ENCODE results near the gene ATF4.
A peak's percentile ranks its signal among the peaks of the same experiment; 100 is the strongest.
"Not testable (repeated sequence)": the region's sequence is repeated elsewhere in the genome, so short reads cannot be mapped to it uniquely, and the experiment has no call there.

ATF4 gene

DNA sequence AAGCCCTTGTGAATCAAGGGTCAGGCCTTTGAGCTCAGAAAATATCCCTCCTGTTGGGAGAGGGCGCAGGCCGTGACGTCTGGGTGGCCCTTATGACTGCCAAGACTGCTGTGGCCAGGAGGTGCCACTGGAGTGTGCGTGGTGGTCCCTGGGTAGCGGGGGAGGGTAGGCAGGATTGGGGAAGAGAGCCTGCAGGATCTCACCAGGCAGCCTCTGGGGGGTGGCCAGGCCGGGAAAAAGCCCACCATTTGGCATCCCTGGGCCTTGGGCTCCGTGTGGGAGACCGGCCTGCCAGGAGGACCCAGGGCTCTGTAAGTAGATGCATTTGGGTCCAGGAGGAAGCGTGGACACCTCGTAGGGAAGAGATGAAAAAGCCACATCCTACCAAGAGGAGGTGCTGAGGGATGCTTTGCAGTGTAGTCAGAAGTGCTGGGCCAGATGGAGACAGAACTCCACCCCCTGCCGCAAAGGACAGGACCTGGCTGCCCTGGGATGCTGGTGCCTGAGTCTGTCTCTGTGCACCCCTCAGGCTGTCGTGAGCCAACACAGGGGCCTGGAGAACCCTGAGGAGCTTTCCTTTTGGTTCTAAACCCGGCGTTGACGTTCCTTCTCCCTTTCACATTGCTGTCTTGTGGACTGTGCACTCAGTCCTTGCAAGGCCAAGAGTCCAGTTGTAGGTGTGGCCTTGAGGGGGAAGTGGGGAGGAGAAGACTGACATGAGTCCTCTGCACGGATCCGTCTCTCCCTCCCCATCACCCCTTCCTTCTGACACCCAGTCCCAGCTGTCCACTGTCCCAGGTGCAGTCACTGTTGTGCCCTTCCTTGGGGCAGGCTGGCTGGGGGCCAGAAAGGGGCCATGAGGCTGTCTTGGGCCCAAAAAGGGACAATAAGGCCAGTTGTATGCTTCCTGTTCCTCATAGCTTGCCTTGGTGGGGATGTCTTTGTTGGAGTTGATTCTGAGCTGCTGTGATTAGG is 31.0 kb upstream of the ATF4 start:
- no peak for DNase-seq (ENCODE audit: low read depth)

DNA sequence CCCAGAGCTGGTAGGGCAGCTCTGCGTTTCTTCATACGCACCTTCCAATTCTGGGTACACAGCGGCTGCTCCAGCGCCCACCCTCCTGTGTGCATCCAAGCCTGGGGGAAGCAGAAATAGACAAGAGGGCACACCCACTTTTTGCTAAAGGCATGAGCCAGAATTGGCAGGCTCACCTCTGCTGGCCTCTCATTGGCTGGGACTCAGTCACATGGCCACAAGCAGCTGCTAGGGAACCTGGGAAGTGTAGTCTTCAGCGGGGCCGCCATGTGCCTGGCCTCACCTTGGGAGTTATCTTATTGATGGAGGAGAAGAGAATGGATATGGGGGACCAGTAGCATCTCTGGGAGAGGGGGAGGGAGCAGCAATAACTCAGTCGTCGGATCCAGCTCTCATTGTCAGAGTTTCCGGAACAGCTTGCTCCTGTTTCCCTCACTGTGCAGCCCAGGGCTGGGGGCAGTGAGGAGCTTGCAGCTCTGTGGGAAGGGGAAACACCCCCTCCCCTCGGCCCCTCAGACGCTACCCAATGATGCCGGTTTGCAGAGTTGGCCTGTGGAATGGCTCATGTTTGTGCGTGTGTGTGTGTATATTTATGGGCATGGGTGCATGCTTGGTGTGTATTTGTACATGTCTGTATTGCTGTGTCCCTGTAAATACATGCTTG is 30.1 kb upstream of the ATF4 start:
- DNase-seq (ENCODE audit: low read depth): peak; percentile 61

DNA sequence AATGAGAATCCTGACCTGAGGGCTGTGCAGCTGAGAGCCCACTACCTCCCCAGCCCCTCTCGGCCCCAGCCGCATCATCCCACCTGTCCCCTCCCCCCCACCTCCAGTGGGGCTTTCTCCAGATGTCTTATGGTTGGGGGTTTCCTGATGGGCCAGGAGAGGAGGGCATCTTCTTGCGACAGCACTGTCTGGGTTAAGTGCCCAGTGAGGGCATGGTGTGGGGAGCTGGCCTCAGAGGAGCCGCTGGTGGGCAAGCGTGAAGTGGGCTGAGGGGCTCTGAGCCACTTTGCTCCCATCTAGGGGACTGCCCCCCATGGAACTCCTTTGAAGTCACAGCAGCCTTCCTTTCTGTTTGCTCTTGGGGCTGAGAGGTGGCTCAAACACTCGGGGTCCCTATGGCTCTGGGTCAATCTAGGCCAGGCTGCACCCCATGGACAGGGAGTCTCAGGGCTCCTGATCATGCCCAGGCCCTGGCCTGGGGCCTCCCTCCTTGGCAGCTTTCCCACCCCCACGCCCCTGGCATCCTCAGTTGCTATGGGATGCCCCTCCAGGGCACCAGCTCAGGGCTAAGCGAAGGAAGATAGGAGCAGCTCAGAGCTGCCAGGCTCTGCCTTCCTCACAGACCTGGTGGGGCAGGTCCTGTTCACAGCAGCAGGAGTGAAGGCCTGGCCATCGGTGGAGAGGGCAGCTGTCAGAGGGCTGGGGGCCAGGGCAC is 29.2 kb upstream of the ATF4 start:
- no peak for DNase-seq (ENCODE audit: low read depth)

DNA sequence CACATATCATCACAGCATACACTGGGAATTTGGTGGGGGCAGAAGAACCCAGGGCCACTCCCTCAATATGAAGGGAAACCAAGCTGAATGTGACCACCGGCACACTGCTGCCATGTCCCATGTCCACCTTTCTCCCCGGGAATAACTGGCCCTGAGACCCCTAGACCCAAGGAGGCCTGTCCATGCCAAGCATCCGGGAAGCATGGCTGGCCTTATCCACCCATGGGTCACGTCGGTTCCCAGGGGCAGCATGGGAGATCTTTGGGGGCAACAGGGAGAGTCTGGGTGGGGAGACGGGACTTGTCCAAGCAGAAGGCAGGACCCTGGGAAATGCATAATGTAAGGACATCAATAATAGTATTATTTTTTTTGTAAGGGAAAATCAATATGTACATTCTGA is 28.7 kb upstream of the ATF4 start:
- no peak for DNase-seq (ENCODE audit: low read depth)

DNA sequence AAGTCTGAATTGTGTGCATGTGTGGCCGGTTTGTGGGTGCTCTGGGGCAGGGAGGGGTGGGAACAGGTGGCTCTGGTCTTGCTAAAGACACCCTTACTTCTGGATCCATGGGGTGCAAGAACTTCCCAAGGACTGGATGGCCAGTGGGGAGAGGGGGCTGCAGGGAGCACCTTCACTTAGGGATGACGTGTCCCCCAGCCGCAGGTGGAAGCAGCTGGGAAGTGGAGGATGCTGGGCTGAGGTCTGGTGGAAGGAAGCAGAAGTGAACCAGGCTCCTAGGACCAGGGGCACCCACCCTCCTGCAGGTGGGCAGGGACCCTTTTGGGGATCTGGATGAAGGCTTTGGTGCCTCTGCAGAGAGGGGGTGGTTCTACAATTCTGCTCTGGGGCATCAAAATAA is 28.2 kb upstream of the ATF4 start:
- DNase-seq (ENCODE audit: low read depth): no peak

DNA sequence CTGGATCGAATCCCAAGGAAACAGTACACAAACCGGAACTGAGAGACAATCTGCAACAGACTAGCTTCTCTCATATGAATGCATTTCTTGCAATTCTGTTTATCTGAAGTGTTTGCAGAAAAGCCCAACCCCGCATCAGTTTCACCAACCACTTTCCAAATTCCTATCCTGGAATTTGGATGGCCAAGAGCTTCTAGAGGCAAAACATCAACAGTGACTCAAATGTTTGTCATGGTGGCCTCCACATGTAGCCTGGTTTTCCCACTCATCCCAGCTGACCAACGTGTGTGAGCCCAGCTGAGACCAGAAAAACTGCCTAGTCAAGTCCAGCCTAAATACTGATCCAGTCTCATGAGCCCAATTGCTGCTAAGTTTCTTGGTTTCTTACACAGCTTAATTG is 26.6 kb upstream of the ATF4 start:
- DNase-seq (ENCODE audit: low read depth): no peak

DNA sequence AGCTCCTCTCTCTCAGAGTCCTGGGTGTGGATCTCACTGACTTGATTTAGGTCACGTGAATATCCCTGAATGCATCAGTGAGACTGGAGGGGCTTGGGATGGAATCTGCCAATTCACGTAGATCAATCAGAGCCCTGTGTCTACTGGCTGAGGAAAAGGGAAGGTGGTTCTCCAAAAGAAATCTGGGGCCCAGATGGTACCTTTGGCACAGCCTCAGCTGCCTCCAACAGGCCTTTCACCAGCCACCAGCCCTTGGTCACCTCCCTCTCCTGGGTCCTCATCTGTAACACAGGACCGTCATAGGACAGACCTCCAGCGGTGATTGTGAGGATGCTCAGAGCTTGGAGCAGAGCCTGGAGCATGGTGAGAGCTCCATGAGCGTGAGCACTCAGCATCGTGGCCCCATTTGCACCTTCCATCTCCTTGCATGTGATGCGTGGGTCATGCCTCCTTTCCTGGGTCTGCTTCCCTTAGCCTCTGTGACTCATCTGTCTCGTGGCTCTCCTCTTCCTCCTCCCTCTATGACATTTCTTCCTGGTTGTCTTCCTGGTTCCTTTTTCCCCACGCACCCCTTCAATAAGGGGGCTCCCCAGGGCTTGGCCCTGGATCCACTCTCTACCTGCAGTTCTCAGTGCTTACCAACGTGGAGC is 25.8 kb upstream of the ATF4 start:
- no peak for DNase-seq (ENCODE audit: low read depth)

DNA sequence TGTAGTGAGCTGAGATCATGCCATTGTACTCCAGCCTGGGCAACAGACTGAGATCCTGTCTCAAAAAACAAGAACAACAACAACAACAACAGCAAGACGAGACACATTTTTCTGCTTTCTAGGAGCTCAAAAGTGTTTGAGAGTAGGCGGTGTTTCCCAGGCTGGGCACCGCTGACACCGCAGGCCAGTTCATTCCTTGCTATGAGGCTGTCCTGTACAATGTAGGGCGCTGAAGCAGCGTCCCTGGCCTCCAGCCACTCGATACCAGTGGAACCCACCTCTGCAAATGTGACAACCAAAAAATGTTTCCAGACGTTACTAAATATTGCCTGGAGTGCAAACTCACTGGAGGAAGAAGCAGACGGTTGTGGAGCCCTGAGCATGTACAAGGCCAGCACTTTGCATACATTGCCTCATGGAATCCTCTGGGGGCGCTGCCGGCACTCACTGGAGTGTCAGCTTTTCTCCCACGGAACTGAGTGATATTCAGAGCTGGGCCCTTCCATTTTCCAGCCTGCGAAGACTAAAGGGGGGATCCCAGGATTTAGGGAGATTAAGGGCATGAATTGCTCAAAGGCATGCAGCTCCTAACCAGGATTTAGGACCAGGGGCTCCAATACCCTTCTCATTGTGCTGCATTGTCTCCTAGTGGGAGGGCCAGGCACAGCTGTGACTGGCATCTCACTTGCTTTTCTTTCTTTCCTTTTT is 24.1 kb upstream of the ATF4 start:
- peak; percentile 49 for DNase-seq (ENCODE audit: low read depth)

DNA sequence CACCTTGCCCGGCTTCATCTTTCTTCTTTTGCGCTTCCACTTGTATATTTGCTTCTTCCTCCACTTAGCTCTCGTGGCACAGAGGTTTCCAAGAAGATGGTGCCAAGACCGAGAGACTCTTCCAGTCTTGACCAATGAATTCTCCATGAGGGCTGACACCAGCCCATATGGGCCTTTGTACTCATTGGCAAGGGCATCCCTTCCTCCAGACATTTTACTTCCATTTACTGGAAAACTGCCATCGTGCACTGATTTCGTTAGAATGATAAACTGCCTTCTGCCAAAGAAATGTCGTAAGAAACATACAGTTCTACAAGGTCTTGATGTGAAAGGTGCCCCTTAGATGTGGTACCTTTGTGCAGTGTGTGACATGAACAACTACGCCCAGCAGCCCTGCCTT is 22.9 kb upstream of the ATF4 start:
- no peak for DNase-seq (ENCODE audit: low read depth)

DNA sequence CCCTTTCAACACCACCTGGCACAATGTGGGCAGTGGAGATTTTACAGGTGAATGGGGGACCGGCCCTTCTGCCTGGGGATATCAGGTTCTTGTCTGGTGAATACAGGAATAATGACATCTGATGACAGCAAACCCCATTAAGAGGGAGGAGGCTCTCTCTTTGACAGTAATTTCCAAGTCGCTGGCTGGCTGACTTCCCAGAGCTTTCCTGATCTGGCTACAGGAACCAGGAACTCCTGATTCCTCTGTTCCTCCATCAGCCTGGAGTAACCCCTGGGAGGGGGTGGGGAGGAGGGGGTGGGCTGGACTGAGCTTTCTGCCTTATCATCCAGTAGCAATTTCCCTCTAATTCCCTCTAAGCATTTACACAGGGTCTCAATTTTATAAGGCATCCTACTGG is 22.0 kb upstream of the ATF4 start:
- DNase-seq (ENCODE audit: low read depth): no peak

DNA sequence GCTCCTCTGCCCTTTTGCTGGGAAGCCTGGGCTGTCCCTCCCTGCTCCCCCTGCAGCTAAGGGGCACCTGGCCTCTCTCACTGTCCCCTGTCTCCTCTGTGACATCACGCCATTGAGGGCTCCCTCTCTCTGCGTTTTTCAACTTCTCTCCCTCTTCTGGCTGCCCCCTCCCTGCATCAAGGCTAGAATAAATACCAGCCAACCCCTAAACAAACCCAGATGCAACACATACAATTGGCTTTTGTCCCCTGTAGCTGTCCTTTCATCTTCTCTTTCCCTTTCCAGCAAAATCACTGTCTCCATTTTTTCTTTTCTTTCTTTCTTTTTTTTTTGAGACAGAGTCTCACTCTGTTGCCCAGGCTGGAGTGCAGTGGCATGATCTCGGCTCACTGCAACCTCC is 21.6 kb upstream of the ATF4 start:
- DNase-seq (ENCODE audit: low read depth): no peak

DNA sequence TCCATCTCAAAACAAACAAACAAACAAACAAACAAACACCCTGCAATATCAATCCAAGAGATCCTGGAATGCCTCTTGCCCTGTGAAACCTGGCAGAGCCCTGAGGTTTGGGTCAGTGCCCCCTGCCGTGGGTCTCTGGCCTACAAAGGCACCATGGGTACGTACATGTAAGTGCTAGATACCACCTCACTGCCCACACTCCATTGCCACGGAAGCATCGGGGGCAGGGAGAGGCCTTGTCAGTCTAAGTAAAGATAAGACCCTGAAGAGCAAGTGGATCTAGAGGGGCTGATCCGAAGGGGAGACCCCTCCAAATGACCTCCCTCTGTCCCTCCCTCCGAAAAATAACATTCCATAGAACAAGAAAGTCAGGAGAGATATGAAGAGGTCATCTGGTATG is 20.3 kb upstream of the ATF4 start:
- no peak for DNase-seq (ENCODE audit: low read depth)

DNA sequence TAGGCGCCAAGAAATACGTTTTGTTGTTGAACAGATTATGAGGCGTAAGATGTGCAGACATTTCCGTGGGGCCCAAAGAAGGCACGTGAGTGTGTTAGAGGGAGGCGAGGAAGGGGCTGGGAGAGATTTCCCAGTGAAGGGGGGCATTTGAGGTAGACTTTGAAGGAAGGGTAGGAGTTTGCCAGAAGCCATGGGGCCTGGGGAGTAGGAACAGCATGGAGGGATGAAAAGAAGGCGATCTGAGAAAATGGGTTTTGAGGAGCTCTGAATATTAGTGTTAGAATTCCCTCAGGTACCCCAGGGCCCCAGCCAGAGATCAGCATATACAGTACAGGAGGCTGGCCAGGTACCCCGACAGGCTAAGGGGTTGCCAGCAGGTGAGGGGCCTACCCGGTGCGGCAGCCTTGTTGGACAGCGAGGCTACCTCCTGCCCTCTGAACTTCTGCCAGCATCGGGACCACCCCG is 18.7 kb upstream of the ATF4 start:
- DNase-seq (ENCODE audit: low read depth): no peak

DNA sequence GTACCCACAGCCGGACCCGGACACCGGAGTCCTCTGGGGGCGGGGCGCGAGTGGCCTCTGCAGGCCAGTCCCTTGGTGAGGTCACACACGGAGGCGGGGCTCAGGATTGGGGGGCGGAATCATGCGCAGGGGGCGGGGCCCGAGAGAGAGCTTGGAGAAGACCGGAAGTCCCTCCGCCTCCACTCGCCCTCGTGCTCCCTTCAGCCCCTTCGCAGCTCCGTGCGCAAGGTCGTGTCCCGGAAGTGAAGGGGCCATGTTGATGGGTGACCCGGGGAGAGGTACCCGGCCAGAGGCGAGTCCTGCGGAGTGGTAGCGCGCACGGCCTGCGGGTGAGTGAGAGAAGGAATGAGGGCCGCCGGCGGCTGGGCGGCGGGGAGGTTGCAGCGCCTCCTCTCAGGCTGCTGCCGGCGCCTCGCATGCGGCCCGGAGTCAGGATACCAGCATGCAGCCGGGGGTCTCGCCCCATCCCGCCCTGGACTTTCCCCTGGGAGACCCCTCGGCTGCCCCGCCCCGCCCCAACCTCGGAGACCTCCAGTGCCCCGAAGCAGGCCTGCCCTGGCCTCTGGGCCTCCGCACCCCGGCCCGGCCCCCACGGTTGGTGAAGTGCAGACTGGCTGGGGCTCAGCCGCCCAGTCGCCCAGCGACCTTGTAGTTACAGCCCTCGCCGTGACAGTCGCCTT is 18.1 kb upstream of the ATF4 start, which contains the start of gene MIEF1:
MIEF1 (plus strand) TSS at position 182 of the 680 bp plus-strand sequence. CDS start 9,005 bp downstream, outside the sequence.
- DNase-seq (ENCODE audit: low read depth): peak; percentile 85

DNA sequence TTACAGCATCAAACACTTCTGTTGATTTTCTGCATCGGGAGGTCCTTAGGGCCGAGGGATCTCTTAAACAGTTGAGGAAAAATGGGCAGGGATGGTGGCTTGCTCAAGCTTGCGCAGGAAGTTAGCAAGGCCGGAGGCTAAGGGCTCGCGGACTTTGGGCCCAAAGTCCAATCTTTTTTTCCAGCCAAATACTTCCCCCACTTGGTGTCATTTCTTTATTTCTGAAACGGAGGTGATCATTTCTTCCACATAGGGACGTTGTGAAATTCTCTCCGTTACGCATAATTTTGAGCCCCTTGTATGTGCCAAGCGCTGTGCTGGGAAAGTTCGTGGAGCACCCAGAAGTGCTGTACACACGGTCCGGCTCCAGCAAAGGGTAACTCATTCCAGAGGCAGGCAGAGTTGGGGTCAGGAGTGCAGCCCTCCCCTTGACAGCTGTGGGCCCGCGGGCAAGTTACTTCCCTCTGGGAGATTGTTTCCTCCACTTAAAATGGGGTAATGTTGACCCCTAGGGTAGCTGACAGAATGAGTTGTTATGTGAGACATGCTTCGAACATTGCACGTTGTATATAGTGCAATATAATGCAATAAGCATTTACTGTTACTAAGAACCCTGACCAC is 17.5 kb upstream of the ATF4 start:
- DNase-seq (ENCODE audit: low read depth): no peak

DNA sequence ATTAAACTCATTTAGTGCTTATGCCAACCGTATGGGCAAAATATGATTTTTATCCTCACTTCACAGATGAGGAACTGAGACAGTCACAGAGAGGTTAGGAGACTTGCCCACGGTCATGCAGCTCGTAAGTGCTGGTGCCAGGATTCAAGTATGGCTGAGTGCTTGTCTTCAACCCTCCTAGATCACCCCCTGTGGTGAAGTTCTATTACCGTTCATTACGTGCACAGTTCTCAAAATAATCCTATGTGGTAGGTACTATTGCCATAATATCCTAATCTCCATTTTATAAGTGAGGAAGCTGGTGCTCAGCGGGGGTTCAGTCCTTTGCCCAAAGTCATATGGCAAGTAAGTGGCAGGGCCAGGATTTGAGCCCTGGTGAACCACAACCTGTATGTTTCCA is 16.7 kb upstream of the ATF4 start:
- DNase-seq (ENCODE audit: low read depth): no peak

DNA sequence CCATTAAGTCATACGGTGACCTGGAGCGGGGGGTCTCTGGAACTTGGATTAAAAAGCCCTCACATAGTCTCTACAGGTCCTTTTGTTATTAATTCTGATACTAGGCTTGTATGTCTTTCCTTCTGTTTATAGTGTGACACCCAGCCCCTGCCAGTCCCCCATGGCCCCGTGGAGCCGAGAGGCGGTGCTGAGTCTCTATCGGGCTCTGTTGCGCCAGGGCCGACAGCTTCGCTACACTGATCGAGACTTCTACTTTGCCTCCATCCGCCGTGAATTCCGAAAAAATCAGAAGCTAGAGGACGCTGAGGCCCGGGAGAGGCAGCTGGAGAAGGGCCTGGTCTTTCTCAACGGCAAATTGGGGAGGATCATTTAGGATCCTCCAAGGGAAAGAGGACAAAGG is 16.3 kb upstream of the ATF4 start:
- DNase-seq (ENCODE audit: low read depth): no peak

DNA sequence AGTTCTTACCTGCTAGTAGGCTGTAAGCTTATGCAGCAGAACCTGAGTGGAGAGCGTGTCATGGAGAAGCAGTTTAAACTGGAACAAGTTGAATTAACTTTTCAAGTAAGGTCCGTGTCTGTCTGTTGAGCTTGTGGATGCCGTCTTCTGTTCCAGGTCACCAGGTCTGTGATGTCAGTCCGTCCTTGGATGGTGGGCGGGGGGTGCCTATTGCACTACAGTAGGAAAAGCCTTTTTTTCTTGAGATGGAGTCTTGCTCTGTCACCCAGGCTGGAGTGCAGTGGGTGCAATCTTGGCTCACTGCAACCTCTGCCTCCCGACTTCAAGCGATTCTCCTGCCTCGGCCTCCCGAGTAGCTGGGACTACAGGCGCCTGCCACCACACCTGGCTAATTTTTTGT is 13.3 kb upstream of the ATF4 start:
- not testable (repeated sequence) for DNase-seq (ENCODE audit: low read depth)

DNA sequence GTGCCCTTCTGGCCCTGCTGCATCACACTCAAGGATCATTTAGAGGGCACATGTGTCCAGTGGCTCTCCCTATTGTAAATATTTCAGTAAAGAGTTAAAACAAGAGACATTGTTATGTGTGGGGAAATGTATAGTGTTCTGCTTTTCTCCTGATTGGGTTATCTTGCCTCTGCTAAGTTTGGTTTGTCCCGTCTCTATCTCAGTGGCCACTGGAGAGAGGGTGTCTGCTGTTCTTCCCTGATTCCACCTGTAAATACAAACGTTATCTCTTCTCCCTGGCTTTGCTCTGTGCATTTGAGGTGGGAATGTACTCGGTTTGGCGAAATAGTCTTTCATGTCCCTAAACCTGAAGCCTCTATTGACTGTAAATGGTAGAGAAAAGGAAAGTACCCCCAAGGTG is 12.0 kb upstream of the ATF4 start:
- DNase-seq (ENCODE audit: low read depth): no peak

DNA sequence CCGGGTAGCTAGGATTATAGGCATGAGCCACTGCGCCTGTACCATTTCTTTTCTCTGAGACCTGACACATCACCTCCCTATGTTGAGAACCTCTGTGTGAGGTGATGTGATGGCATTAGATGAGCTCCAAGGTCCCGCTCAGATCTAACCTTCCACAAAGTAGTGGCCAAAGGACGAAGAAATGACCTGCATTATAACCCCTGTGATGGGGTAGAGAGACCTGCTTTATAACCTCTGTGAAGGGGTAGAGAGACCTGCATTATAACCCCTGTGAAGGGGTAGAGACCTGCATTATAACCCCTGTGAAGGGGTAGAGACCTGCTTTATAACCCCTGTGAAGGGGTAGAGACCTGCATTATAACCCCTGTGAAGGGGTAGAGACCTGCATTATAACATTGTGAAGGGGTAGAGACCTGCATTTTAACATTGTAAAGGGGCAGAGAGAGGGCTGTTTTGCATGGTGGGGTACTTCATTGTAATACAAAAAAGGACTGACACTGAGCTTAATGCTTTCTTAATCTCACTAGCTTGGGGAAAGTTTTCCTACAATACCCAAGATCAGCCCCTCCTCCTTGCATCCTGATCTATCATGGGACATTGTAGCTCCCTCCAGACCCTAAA is 9.7 kb upstream of the ATF4 start:
- DNase-seq (ENCODE audit: low read depth): no peak

Data from activated T-cell treated with anti-CD3 and anti-CD28 coated beads for 1 hour (primary cell).